ENCODE results near the gene CNTNAP1. TPM values are rescaled to one million over a fixed set of nuclear protein-coding genes. Genes with fewer than 3 reads are reported as not detected.

CNTNAP1 gene
- total and polyA plus RNA-seq, 9 of the 15 experiments (the other 6 are each of a cell fraction or from before 2014, with no cell fraction given), result 0.10 to 1.8 (median 0.62) TPM

- no peaks in the 10 kb centered on the region for H3K9me1 ChIP-seq (ENCODE audit: control insufficient read depth, insufficient read depth, low read length)
- H3K27me3 ChIP-seq (ENCODE audit: control insufficient read depth in 2 of 2, insufficient read depth in 2 of 2, low read length in 2 of 2), result no peaks in the 10 kb centered on the region
- CTCF ChIA-PET (ENCODE audit: low intra/inter-chr PET ratio), result no interaction called here
- H2AFZ ChIP-seq (ENCODE audit: low read depth, low read length), result no peak overlapping the region
- no peaks in the 10 kb centered on the region for H3K79me2 ChIP-seq (ENCODE audit: control insufficient read depth, insufficient read depth, low read length)
- in situ Hi-C loops (cut with MboI), result no loop called here
- no peaks in the 10 kb centered on the region for H3K36me3 ChIP-seq (ENCODE audit: control insufficient read depth, insufficient read depth, low read length)
- no peaks in the 10 kb centered on the region for H4K20me1 ChIP-seq (replicated peaks; ENCODE audit: control insufficient read depth, insufficient read depth, low read length)
- peak overlapping the region in 1 of 2 experiments; percentile 4; a peak in 1 of 4 replicates for H3K9ac ChIP-seq (ENCODE audit: insufficient read depth in 1 of 2, low read depth in 2 of 2, low read length in 2 of 2)
- ATAC-seq (no peak), FAIRE-seq (no peak), DNase-seq (ENCODE audit: extremely low read depth in 1 of 4, low spot score in 3 of 4) (no peak)
- 71% methylated on average over 10 of the region's 10 CpGs for WGBS (ENCODE audit: insufficient coverage, low coverage, missing lambda C conversion rate)
- TF ChIP-seq U2AF1 (optimal IDR thresholded peaks at IDR 0.05; ENCODE audit: low read depth, low read length) (no peak), PHF8 (IDR thresholded peaks at IDR 0.05; ENCODE audit: borderline replicate concordance, low read length) (no peak), CXXC5 (CRISPR knock-in tag; IDR thresholded peaks at IDR 0.05) (no peak), ELF1 (tag; IDR thresholded peaks at IDR 0.05) (no peak), ZNF717 (CRISPR knock-in tag; IDR thresholded peaks at IDR 0.05) (no peak), ERF (CRISPR knock-in tag; IDR thresholded peaks at IDR 0.05) (no peak), ZNF12 (CRISPR knock-in tag; IDR thresholded peaks at IDR 0.05) (no peak), ZBTB9 (CRISPR knock-in tag; IDR thresholded peaks at IDR 0.05) (no peak), BRD9 (IDR thresholded peaks at IDR 0.05; ENCODE audit: low read depth, partially characterized antibody) (no peak)
- intact Hi-C loops (cut with micrococcal nuclease), result no loop called here
- POLR2A ChIA-PET, result interaction anchor here (1.7 to 1.8 kb wide), 2 partner anchors 9 to 10 kb away, joined by 8 read pairs; no protein-coding TSS in a partner anchor
- H3K27ac ChIP-seq (ENCODE audit: extremely low read depth, low read depth, low read length), result no peak overlapping the region
- H3K9me3 ChIP-seq (replicated peaks; ENCODE audit: control insufficient read depth, insufficient read depth, low read depth, low read length), result no peaks in the 10 kb centered on the region
- no peak overlapping the region for H3K4me2 ChIP-seq (ENCODE audit: insufficient read depth, low read length)
- H3K4me3 ChIP-seq, result no peak overlapping the region
- H3K4me1 ChIP-seq (replicated peaks in 1 of 2; ENCODE audit: control insufficient read depth in 2 of 2, insufficient read depth in 2 of 2, low read length in 2 of 2), result peaks cover 0 to 37% of the 10 kb centered on the region in 2 experiments; a peak in 3 of 5 replicates
- BruUV-seq (replicated peaks), result no TSS peak
Measured at GRCh38 chr17:42690596-42690995, 8.3 kb downstream of the CNTNAP1 start.

Data from K562 (cell line).